Right renal pelvis (tissue), 4 donors: ENCODE results near the gene ASPHD1. TPM values are rescaled to one million over a fixed set of nuclear protein-coding genes. Genes with fewer than 3 reads are reported as not detected.
"Not testable (repeated sequence)": the region's sequence is repeated elsewhere in the genome, so short reads cannot be mapped to it uniquely, and the experiment has no call there.

Experiments
- DNase-seq, 4 donors: peaks; one replicate each; pipeline ENCODE4 v3.0.0-alpha.2; 2013; ENCODE audit warnings: low read depth in 4 of 4, low spot score in 3 of 4, missing footprints in 1 of 4
- polyA plus RNA-seq, 4 donors: library from polyadenylated mRNA; unstranded; fragments of 120-200 nt; gene quantifications; one replicate each; pipeline ENCODE4 v1.2.1, GENCODE V29; 2013; ENCODE audit not compliant: insufficient read length in 4 of 4

ASPHD1 gene
- polyA plus RNA-seq, 4 donors = 0.60 to 1.2 (median 0.82) TPM

- no peak for DNase-seq
Observed at GRCh38 chr16:29876594-29877249, 23.6 kb upstream of the ASPHD1 start.

GRCh38 chr16:29877266-29877961, 22.9 kb upstream of the ASPHD1 start:
- no peak for DNase-seq

GRCh38 chr16:29878172-29878571, 22.1 kb upstream of the ASPHD1 start:
- DNase-seq = no peak

GRCh38 chr16:29881050-29881449, 19.2 kb upstream of the ASPHD1 start:
- no peak for DNase-seq

GRCh38 chr16:29883987-29884386, 16.3 kb upstream of the ASPHD1 start:
- no peak for DNase-seq

- not testable (repeated sequence) for DNase-seq
Observed at GRCh38 chr16:29889372-29889771, 10.9 kb upstream of the ASPHD1 start.

GRCh38 chr16:29891525-29892457, 8.5 kb upstream of the ASPHD1 start:
- DNase-seq = no peak

GRCh38 chr16:29892458-29892813, 7.9 kb upstream of the ASPHD1 start:
- DNase-seq = no peak

- DNase-seq = no peak
Observed at GRCh38 chr16:29893553-29893952, 6.7 kb upstream of the ASPHD1 start.

- DNase-seq = no peak
Observed at GRCh38 chr16:29894352-29894751, 5.9 kb upstream of the ASPHD1 start.

GRCh38 chr16:29896841-29897240, 3.4 kb upstream of the ASPHD1 start:
- DNase-seq = no peak

- no peak for DNase-seq
Observed at GRCh38 chr16:29897333-29897732, 3.0 kb upstream of the ASPHD1 start.

GRCh38 chr16:29898135-29898803, 2.0 kb upstream of the ASPHD1 start:
- DNase-seq = no peak

- DNase-seq = no peak
Observed at GRCh38 chr16:29898804-29899515, 1.3 kb upstream of the ASPHD1 start.

- peak; percentile 44 to 76 (median 63) for DNase-seq
Observed at GRCh38 chr16:29899516-29900101, 679 bp upstream of the ASPHD1 start, which contains the start of gene SEZ6L2. SEZ6L2 (minus strand) TSS chr16:29899550; CDS start chr16:29899019, 531 bp downstream.

GRCh38 chr16:29900888-29901606, 759 bp downstream of the ASPHD1 start:
- DNase-seq = no peak

GRCh38 chr16:29901607-29901945, 1.3 kb downstream of the ASPHD1 start:
- no peak for DNase-seq

- no peak for DNase-seq
Observed at GRCh38 chr16:29903590-29903989, 3.3 kb downstream of the ASPHD1 start.

GRCh38 chr16:29904947-29905346, 4.7 kb downstream of the ASPHD1 start:
- no peak for DNase-seq
